GM19023 (cell line): ENCODE results near the gene CYP2F1.
"Not testable (repeated sequence)": the region's sequence is repeated elsewhere in the genome, so short reads cannot be mapped to it uniquely, and the experiment has no call there.

Experiments
- ATAC-seq: cut with Tn5 transposase; IDR thresholded peaks from one replicate; pipeline ENCODE4 v1.9.1; 2021; ENCODE audit warnings: mild to moderate bottlenecking, moderate library complexity; ENCODE audit not compliant: unreplicated experiment

The CYP2F1 gene

GRCh38 chr19:41114132-41114531, at the start of gene CYP2F1:
Gene CYP2F1 (plus strand): TSS chr19:41114432. CDS start chr19:41116189, 1,757 bp downstream.
- ATAC-seq = no peak

DNA sequence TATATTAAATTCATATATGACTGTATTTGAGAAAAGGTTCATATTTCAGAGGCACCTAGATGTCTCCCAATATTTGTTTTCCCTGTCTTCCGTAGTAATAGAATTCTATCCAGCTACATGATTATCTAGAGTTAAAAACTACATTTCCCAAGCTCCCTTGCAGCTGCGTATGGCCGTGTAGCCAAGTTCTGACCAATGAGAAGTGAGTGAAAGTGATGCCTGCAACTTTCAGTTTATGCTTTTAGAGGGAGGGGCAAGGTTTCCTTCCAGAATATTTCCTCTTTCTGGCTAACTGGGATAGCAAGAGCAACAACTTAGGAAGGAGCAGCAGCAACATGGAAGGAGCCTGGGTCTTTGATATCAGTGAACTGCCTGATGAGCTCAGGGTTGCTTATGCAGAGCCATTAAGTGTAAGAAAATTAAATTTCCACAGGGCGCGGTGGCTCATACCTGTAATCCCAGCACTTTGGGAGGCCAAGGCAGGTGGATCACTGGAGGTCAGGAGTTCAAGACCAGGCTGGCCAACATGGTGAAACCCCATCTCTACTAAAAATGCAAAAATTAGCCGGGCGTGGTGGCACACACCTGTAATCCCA, 49.2 kb upstream of the CYP2F1 start:
- no peak for ATAC-seq

- no peak for ATAC-seq
Observed at GRCh38 chr19:41076286-41076685, 37.9 kb upstream of the CYP2F1 start.

DNA sequence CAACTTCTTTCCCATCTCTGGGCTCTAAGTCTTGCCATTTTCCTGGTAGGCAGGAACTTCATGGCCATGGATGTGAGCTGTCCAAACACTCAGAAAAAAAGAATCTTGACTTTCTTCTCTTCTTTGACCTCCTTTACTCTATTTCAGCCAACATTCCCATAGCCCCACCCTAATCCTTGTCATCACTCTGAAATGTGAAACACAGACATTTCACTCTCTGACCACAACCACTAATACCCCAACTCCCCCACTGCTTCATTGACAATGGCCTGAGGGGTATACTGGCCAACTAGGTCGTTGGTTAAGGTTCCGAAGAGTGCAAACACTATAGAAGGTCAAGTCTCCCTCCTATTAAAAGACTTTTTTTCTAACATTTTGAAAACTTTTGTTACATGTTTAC, 30.7 kb upstream of the CYP2F1 start:
- ATAC-seq = no peak

DNA sequence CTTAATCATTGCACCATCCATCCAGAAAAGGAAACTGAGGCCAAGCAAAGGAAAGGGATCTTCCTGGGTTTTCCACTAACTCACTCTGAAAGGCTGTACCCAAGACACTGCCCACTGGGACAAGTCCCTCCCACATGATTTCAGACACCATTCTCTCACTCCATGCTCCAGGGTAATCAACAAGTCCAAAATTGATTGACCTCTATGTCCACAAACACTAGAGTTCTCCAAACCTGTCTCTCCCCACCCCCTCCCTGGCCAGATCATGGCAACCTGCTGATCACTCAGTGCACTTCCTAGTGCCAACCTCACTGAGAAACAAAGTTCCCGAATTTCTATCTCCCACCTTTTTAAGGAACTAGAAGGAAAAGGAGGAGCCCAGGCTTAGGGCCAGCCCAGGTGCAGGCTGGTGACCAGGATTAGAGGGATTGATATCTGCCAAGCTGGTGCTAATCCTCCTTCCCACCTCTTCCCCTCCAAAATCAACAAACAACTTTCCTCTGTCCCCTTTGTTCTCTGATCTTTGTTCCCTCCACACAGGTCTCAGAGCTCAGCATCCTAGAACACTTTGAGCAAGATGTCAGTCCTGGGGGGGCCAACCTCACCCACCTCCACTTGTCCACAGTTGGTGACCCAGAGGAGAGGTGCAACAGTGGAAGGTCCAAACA, 28.4 kb upstream of the CYP2F1 start:
- ATAC-seq = no peak

DNA sequence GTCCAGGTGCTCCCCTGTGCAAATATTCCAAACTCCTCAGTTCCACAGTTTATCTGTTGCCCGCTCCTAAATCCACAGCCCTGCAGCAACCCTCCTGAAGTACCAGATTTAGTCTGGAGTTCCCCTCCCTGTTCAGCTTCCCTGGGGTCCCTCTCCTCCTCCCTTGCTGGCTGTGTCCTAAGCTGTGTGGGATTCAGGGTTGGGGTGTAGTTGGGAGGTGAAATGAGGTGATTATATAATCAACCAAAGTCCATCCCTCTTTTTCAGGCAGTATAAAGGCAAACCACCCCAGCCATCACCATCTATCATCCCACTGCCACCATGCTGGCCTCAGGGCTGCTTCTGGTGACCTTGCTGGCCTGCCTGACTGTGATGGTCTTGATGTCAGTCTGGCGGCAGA, 26.1 kb upstream of the CYP2F1 start, which contains the start of gene CYP2A13:
Gene CYP2A13 (plus strand): TSS at position 301 of the 400 bp plus-strand sequence. CDS start 21 bp downstream, at position 322.
- ATAC-seq = no peak

DNA sequence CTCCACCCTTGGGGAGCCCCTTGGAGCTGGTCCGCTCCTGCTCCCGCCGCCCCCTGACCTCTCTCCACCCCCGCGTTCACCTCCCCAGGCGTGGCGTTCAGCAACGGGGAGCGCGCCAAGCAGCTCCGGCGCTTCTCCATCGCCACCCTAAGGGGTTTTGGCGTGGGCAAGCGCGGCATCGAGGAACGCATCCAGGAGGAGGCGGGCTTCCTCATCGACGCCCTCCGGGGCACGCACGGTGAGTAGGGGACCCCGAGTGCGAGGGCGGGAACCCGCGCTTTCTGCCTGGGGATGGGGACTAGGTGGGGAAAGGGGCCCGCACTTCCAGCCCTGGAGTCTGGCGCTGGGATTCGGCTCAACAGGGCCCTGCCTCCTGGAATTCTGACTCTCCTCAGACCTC, 24.3 kb upstream of the CYP2F1 start:
- ATAC-seq = no peak

DNA sequence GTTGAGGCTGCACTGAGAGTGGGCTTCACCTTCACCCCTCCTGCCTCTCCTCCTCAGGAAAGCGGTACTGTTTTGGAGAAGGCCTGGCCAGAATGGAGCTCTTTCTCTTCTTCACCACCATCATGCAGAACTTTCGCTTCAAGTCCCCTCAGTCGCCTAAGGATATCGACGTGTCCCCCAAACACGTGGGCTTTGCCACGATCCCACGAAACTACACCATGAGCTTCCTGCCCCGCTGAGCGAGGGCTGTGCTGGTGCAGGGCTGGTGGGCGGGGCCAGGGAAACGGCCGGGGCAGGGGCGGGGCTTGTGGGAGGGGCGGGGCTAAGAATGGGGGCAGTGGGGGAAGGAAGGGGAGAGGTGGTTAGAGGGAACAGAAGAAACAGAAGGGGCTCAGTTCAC, 18.5 kb upstream of the CYP2F1 start:
- ATAC-seq = no peak

DNA sequence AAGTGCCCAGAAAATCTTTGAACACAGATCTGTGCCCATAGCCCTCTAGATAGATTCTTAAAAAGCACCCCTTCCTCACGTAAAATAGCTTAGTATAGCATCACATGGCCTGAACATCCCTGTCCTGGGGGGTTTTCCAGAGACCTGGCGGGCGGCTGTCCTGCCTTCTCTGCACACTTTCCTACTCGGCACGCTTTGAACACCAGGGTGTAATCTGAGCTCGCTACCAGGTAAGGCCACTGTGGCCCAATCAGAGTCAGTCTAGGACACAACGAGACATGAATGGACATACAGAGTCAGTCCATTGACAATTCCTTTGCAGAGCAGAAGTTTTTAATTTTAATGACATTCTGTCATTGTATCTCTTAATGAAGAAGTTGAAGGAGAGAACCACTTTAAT, 17.9 kb upstream of the CYP2F1 start:
- ATAC-seq = no peak

DNA sequence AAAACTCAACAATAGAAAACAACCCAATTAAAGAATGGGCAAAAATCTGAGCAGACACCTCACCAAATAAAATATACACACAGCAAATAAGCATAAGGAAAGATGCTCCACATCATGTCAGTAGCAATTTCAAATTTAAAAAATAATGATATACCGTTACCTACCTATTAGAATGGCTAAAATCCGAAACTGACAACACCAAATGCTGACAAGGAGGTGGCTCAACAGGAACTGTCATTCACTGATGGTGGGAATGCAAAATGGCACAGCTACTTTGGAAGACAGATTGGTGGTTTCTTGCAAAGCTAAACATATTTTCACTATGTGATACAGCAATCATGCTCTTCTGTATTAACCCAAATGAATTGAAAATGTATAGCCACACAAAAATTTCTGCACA, 16.9 kb upstream of the CYP2F1 start:
- ATAC-seq = no peak

DNA sequence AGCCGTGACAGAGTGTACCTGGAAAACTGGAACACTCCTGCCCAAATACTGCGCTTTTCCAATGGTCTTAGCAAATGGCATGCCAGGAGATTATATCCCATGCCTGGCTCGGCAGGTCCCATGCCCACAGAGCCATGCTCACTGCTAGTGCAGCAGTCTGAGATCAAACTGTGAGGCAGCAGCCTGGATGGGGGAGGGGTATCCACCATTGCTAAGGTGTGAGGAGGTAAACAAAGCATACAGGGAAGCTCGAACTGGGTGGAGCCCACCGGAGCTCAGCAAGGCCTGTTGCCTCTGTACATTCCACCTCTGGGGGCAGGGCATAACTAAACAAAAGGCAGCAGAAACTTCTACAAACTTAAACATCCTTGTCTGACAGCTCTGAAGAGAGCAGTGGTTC, 15.5 kb upstream of the CYP2F1 start:
- no peak for ATAC-seq

DNA sequence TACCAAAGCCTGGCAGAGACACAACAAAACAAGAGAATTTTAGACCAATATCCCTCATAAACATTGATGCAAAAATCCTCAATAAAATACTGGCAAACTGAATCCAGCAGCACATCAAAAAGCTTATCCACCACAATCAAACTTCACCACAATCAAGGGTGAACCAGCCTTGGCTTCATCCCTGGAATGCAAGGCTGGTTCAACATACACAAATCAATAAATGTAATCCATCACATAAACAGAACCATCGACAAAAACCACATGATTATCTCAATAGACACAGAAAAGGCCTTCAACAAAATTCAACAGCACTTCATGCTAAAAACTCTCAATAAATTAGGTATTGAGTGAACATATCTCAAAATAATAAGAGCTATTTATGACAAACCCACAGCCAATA, 12.0 kb upstream of the CYP2F1 start:
- ATAC-seq = not testable (repeated sequence)

- no peak for ATAC-seq
Observed at GRCh38 chr19:41106177-41106576, 8.1 kb upstream of the CYP2F1 start.

DNA sequence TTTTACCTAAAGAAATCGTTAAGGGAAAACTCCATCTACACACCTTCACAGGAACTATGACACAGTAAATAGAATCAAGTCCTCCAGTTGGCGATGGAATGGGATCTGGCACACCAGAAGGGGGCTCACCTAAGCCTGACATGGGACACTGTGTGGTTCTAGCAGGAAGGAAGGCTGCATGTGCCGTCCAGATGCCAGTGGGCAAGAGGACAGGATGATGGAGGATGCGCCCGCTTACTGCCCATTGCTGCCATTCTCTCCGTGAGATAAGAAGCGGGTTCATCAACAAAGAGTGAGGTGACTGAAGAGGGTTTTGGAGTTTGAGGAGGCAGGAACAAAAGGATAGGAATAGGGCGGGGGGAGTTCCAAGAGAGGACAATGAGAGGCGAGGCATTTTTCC, 2.9 kb upstream of the CYP2F1 start:
- no peak for ATAC-seq

DNA sequence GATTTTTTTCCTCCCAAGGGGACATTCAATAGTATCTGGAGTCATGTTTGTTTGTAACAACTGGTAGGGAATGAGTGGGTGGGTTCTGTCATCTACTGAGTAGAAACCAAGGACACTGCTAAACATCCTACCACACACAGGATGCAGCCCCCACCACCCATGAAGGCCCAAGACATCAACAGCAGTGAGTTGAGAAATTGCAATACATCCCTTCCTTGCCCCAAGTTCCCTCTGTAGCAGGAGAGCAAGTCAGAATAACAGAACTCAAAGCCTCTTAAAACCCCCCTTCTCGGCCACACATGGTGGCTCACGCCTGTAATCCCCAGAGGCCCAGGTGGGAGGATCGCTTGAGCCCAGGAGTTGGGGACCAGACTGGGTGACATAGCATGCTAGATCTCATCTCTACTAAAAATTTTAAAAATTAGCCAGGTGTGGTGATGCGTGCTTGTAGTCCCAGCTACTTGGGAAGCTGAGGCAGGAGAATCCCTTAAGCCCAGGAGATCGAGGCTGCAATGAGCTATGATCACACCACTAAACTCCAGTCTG, 2.4 kb upstream of the CYP2F1 start:
- no peak for ATAC-seq

DNA sequence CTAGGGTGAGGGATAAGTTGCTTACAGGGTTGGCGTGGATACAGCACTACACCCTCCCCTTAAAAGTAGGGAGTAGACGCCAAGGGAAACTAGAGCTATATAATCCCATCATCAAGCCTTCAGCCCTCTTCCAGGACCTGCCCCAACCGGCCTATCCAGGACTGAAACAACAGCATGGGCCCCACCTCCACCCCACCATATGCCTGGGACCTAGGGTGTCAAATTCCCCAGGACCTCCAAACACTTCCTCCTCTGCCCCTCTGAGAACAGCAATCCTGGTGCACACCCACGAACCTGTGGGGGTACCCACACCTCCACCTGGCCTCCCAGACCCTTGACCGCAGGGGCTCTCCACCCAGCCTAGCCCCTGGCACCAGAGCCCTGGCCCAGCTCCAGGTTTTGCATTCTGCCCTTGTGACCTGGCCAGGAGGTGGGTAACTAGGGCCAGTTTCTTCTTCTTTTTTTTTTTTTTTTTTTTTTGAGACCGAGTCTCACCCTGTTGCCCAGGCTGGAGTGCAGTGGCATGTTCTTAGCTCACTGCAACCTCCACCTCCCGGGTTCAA, 1.4 kb upstream of the CYP2F1 start:
- no peak for ATAC-seq

- no peak for ATAC-seq
Observed at GRCh38 chr19:41116261-41116660, 2.0 kb downstream of the CYP2F1 start.

- ATAC-seq = not testable (repeated sequence)
Observed at GRCh38 chr19:41120929-41121911, 7.0 kb downstream of the CYP2F1 start.

- ATAC-seq = not testable (repeated sequence)
Observed at GRCh38 chr19:41122846-41123245, 8.6 kb downstream of the CYP2F1 start.

- ATAC-seq = no peak
Observed at GRCh38 chr19:41123716-41124294, 9.6 kb downstream of the CYP2F1 start.
